DMS79 treated with DMSO at 0.1 percent for 48 hours (cell line): ENCODE data around the gene CUX1.

Experiments
- DNase-seq: peaks from one replicate; lab custom pipeline; 2025; lab: John Stamatoyannopoulos, UW

Gene CUX1

DNA sequence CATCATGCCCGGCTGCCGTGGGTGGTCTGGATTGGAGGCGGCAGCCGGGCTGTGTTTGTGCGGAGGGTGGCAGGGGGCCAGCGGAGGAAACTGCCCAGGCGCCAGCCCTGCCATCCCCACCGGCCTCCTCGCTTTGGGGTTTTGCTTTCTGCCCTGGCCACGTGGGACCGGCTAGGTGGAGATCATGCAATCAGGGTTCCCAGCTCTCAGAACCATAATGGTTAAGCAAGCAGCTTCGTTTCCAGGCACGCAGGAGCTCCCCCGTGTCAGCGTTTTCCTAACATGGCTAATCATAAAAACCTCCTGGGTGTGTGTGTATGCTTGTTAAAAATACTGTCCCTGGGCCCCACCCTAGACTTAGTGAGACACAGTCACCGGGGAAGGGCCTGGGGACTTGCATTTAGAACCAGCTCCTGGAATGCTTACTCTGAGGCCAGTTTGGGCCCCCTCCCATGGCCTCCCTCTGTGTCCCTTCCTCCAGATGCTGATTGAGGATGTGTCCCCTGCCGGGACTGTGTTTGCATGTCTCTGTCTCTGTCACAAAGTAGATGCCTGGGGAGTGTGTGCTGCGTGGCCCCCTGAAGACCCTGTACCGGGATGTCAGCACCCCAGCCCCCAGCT, 119.3 kb downstream of the CUX1 start:
- DNase-seq = no peak

DNA sequence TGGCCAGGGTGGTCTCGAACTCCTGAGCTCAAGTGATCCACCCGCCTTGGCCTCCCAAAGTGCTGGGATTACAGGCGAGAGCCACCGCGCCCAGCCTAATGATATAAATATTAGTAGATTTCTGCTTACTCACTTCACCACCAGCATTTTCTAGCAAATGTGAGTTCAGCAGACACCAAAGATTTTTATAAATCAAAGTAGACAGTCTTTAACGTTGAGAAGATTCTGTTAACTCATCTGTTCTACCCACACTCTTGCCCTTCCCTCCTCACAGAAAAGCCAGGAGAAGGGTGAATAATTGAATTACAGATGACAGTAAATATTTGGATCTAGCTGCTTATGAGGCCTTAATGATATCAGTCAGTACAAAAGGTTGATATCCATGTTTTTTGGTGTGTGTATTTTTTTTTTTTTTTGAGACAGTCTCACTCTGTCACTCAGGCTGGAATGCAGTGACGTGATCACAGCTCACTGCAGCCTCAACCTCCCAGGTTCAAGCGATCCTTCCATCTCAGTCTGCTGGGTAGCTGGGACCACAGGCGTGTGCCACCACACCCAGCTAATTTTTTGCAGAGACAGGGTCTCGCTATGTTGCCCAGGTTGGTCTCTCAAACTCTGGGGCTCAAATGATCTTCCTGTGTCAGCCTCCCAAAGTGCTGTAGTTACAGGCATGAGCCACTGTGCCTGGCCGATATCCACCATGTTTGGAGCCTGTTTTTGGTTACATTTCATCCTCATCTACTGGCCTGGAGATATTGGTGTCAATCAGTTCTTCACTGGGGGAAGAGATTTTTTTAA, 120.5 kb downstream of the CUX1 start:
- DNase-seq = no peak

DNA sequence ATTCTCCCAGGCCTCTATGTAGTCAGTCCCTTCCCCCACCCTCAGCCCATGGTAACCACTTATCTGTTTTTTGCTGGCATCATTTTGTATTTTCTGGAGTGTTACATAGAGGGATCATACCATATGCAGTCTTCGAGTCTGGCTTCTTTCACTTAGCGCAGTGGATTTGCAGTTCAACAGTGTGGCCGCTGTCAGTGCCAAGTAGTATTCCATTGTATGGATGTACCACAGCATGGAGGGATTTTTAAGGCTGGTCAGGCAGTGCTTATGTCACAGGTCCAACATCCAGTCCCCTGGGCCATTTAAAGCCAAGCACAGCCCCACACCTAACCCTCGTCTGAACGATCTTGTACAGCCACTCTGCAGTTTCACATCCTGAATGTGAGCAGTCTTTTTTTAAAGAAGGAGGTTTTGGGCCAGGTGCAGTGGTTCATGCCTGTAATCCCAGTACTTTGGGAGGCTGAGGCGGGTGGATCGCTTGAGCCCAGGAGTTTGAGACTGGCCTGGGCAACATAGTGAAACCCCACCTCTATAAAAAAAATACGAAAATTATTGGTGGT, 121.8 kb downstream of the CUX1 start:
- no peak for DNase-seq

DNA sequence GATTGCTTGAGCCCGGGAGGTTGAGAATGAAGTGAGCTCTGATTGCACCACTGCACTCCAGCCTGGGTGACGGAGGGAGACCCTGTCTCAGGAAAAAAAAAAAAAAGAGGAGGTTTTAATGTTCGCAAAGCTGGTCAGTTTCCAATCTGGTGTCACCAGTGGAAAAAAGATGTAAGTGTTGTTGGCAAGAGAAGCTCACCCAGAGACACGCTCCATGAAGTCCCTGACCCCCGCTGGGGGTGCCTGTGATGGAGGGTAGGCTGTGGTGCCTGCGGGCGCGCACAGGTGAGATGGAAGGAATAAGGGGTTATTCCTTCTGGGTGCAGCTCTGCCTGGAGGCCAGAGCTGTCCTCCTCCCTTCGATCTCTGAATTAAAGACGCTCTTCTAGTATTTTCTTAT, 122.7 kb downstream of the CUX1 start:
- DNase-seq = no peak

DNA sequence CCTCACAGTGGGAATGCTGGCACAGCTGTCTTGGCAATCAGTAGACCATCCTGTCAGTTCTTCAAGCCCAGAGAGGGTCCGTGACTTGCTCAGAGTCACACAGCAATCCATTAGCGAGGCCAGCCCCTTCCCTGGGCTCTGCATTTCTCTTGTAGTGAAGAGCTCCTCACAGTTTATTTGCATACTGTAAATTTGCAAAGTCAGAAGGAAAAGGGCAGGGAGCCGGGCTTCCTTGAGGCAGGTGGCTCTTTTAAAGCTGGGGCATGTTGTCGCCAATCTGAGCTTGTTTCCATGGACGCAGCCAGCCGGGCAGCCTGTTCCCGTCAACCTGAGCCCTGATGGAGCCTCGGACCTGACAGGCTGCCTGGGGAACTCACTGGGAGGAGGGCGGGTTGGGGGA, 123.4 kb downstream of the CUX1 start:
- DNase-seq = peak; percentile 78

DNA sequence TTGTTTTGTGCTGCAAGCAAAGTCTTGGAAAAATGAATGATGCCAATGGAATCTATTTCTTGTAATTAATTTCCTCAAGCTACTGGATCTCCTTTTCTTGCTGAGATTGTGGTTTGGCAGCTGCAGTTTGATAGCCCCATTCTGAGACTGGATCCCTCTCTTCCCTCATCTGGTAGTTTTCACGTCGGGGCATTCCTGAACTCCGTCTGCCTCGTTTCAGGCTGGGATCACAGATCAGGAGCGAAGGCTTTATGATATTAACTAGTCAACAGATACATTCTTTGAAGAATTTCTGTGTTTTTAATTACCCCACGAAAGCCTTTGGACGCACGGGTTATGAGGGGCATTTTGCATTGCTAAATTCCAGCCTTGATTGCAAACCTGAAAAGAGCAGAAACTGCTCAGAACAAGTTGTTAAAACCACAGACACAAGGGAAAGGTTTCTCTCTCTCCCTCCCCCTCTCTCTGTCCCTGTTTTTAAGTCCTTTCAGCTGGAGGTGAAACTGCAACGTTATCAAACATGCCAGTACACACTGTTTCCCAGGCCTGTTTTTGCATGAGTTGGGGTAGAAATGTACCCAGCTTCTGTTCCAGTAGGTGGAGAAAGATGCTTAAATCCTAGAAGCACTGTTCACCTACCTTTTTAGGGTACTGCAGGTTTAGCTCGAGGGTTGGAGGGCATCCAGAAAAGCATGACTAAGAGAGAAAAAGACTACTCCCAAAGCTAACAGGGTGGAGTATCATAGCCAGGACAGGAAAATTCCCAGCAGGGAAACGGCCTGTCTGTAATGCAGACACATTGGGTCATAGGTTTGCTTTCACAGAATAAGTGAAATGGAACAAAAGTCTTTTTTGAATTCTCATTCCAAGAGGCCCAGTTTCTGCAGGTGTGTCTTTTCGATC, 124.3 kb downstream of the CUX1 start:
- DNase-seq = no peak

DNA sequence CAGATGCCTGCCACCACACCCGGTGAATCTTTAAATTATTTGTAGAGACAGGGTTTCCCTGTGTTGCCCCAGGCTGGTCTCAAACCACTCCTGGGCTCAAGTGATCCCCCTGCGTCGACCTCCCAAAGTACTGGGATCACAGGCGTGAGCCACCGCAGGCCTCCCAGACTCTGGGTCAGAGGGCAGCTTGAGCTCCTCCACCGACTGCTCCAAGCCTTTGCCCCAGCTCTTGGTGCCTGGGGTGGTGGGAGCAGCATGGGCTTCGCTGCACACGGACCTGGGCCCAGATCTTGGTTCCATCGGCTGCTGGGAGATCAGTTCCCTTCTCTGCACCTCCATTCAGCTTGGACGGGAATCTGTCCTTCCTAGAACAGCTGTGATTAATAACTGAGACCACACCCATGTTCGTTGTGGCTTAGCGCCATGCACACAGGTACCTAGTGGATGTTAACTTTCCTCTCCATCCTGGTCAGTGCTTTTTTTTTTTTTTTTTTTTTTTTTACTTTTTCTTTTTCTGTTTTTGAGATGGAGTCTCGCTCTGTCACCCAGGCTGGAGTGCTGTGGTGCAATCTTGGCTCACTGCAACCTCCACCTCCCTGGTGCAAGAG, 125.3 kb downstream of the CUX1 start:
- DNase-seq = no peak

DNA sequence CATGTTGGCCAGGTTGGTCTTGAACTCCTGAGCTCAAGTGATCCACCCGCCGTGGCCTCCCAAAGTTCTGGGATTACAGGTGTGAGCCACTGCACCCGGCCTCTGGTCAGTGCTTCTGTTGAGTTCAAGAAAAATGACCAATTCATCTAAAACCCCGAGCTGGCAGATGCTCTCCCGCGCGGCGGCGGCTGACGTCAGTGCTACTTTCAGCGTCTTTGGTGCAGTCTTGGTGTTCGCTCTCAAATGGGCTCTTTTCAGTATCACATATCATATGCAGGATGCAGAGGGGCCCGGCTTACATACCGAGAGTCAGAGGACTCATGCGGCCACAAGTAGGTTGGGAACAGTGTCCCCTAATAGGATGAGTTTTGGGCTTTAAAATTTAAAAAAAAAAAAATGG, 125.9 kb downstream of the CUX1 start:
- DNase-seq = no peak

DNA sequence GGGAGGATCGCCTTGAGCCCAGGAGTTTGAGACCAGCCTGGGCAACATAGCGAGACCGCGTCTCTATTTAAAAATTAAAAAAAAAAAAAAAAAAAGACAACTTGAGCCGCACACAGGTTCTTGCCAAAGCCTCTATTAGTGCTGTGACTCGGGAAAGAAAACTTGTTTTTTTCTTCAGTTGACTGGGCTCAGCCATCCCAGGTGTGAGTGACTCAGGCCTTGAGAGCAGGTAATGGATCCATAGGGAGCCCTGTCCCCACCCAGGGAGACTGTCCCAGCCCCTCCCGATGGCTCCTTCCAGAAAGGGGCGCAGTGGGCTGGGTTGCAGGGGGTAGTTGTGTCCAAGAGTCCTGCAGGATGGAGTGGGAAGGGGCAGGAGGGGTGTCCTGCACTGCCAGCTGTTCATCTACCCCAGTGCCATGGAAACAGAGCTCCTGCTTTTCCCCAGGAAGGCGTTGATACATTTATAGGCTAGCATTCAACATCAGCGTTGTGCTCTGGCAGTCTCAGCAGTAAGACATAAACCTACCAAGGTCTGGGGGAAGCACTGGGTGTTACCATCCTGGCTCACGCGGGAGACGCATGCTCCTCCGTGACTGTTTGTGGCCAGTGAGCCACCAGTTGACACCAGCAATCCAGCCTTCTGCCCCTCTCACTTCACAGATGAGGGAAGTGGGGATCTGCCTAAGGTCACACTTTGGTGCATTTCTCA, 126.6 kb downstream of the CUX1 start:
- no peak for DNase-seq

DNA sequence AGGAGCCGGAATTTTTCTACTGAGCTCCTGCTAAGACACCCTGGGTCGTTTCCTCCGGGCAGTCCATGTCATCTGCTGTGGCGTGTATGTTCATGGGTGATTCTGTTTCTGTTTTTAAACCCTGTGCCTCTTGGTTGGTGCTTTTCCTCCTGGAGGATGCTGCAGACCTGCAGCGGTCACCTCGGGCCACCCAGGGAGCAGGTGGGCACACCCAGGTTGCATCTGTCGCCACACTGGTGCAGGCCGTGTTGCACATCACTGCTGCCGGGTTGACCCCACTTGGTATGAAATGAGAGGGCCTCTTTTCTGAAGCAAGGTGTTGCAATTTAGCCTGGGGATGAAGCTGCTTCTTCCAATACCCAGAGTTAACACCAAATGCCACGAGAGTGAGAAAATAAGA, 127.2 kb downstream of the CUX1 start:
- no peak for DNase-seq

DNA sequence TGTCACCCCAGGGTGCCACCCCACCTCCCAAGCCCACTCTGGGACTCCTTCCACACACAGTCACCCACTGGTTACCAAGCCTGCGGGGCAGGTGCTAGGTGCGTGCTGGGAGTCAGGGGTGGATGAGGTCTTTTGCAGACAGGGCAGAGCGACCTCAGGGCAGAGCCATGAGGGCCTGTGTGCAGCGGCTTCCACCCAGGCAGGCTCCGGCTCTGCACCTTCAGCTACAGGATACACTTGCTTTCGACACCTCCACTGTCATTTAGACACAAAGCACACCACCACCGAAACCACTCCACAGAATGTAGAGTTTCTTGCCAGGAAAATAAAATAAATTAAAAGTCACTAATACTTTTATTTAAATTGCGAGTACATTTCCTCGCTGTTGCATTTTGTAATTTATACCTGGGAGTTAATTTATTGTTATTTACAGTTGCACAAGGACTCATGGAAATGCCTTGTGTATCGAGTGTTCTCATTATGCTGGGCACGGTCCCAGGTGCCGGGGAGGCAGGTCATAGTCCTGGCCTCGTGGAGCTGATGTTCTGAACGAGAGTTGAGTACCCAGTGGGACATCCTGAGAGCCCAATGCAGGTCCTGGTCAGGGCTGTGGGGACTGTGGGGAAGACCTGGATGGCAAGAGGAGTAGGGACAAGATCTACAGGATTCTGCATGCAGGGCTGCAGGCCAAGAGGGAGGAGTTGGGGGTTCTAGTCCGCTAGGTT, 127.8 kb downstream of the CUX1 start:
- no peak for DNase-seq

DNA sequence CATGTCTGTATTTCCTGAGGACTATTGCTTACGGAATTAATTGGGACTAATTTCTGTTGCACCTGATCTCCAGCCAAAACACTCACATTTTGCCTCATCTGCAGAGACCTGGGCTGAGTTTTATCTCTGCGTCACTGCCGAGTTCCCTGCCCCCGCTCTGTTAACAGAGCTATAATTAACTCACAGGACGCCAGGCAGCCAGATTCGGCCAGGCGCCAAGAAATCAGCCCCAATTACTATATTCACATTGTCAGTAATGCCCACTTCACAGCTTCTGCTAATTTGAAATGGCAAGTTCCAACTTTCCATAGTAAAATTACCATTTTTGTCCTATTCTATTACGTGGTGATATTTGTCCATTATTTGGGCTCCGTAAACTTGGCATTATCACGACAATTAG, 130.5 kb downstream of the CUX1 start:
- peak; percentile 19 for DNase-seq

DNA sequence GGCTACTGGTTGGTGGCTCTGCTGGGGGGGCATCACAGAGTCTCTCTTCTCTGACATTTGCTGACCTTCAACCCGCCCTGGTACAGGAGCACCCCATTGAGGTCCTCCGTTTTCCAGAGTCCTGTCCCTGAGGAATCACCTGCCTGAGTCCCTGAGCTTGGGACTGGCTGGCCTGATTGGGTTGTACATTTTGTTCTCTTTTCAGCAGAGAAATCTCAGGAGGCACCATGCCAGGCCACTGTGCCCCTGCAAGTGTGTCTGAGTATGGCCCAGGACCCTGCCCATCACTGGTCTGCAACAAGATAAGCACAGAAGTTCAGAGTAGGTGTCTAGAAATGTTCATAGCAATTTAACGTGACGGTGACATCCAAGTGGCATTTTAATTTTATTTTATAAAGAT, 131.2 kb downstream of the CUX1 start:
- no peak for DNase-seq

DNA sequence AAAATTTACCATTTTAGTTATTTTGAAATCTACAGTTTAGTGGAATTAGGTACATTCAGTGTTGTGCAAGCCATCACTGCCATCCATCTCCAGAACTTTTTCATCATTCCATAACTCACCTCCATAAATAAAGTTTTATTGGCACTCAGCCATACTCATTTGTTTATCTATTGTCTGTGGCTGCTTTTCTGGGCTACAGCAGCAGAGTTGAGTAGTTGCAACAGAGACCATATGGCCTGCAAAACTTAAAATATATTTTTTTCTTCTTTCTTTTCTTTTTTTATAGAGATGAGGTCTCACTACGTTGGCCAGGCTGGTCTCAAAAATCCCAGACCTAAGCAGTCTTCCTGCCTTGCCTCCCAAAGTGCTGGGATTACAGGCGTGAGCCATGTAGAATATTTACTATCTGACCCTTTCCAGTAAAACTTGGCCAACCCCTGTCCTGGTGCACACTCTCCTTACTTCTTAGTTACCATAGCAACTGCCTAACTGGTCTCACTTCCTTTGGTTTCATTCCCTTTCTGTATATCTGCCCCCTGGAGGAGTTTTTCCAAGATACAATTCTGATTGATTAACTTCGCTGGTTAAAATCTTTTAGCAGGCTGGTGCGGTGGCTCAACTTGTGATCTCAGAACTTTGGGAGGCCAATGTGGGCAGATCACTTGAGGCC, 133.2 kb downstream of the CUX1 start:
- DNase-seq = no peak

DNA sequence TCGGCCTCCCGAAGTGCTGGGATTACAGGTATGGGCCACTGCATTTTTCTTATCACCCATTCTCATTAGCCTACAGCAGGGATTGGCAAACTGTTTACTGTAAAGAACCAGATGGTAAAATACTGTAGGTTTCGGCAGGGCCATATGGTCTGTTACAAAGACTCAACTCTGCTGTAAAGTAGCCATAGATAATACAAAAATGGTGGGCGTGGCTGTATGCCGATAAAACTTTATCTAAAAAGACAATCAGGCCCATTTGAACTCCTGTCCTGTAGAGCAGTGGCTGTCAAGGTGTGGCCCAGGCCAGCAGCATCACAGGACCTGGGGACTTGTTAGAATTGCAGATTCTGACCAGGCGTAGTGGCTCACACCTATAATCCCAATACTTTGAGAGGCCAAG, 134.3 kb downstream of the CUX1 start:
- no peak for DNase-seq

DNA sequence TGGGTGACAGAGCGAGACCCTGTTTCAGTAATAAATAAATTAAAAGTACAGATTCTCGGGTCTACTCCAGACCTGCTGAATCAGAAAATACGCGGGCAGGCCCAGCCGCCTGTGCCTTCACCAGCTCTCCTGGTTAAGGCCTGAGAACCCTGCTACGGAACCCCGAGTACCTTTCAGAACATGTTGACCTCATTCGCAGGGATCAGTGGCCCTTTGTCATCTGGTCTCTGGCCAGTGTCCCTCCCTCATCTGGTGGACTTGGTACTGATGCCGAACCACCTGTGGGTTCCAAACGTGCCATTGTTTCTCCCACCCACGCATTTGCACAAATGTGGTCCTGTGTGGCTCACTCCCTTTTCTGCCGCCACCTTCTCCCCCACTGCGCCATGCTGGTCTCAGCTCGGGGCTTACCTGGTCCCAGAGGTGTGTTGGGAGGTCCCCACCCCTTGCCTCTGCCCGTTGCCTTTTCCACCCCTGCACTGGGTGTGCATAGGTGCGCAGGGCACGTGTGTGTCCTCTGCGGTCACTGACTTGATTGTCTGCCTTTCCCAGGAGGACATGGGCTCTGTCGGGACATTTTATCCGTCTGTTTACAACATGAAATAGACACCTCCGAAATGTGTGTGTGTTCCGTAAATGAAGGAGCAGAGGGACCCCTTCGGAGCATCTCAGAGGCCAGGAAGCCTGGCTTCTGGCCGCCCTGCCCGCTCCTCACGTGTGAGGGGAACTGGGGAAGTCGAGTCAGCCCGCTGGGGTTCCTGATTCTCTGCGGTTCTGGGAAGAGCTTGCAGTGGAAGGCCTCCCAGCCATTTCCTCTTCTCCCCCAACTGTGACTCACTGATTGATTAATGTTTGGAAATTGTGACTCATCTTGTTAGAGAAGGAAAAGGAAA, 135.2 kb downstream of the CUX1 start:
- DNase-seq = no peak

DNA sequence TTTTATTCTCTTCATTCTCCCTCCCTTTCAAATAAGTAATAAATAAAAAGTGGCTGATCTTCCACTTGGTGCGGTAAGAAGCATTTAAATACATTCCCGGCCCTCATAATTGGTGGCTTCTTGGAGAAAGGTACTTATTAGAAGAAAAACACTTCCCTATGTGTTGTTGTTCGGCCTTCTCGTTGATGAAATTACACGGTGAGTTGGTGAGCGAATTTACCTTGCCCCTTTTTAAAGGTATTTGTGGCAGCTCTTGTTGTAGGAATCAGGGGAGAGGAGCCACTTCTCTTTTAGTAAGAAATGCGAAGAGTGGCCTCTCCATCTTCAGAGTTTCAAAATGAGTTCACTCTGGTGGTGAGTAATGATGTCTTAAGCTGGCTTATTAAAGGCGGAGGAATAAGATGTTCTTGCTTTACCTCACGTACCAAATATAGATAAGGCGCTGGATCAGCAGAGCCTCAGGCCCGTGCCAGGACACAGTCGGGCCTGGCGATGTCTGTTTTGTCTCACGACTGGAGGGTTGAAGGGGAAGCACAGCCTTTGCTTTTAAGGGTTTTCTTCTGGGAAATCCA, 135.9 kb downstream of the CUX1 start:
- peak; percentile 32 for DNase-seq

DNA sequence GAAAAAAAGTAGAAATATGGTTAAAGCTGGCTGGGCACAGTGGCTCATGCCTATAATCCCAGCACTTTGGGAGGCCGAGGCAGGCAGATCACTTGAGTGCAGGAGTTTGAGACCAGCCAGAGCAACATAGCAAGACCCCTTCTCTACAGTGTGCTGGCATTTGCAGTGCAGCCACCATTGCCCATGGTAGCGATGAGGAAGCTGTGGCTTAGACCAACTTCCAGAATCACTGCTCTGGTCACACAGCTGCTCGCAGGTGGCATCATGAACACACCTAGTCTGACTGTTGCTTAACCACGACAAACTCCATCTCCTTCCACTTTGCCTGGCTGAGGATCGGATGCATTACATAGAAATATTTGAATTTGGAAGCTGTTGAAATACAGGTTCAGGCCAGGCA, 137.1 kb downstream of the CUX1 start:
- no peak for DNase-seq

DNA sequence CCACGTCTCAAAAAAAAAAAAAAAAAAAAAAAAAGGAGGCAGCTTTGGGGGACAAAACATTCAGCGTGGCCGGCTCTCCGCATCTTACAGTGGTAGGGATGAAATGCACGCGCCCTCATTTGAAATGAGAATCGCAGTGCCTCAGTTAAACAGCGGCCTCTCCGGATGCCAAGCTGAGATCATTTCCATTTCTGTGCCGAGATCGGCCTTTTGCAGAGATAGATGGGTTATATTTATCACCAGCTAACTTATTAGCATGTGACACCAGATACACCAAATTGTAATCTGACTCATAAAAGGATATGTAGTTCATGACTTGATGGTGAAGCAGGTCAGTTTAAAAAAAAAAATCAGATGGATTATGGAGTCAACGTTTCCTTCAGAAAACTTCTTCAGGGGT, 138.7 kb downstream of the CUX1 start:
- DNase-seq = no peak
